H9 (cell line): ENCODE data around the gene EPHA2. TPM values are rescaled to one million over a fixed set of nuclear protein-coding genes. Genes with fewer than 3 reads are reported as not detected.

ENCODE experiments used
- DNase-seq: peaks from one replicate; pipeline ENCODE4 v3.0.0-alpha.2; 2017
- H2AFZ ChIP-seq: one replicate; pipeline ENCODE4 v1.6.1; 2013; ENCODE audit warnings: mild to moderate bottlenecking, low read length, control low read depth, moderate library complexity
- H2AK5ac ChIP-seq: 2 replicates; pipeline ENCODE4 v1.6.1; 2013; ENCODE audit warnings: low read length, control low read depth, mixed read lengths; ENCODE audit not compliant: insufficient read length
- H2BK120ac ChIP-seq: one replicate; pipeline ENCODE4 v1.6.1; 2013; ENCODE audit warnings: low read depth, mild to moderate bottlenecking, low read length, control low read depth, inconsistent platforms; ENCODE audit not compliant: poor library complexity, severe bottlenecking
- H2BK12ac ChIP-seq: 2 replicates; pipeline ENCODE4 v1.6.1; 2013; ENCODE audit warnings: low read length, control low read depth, mixed read lengths, low read depth; ENCODE audit not compliant: insufficient read length
- H2BK15ac ChIP-seq: 2 replicates; pipeline ENCODE4 v1.6.1; 2013; ENCODE audit warnings: low read depth, low read length, control low read depth
- H2BK20ac ChIP-seq: one replicate; pipeline ENCODE4 v1.6.1; 2013; ENCODE audit warnings: low read depth, mild to moderate bottlenecking, low read length, control low read depth, inconsistent platforms; ENCODE audit not compliant: poor library complexity, severe bottlenecking
- H2BK5ac ChIP-seq: 2 replicates; pipeline ENCODE4 v1.6.1; 2013; ENCODE audit warnings: low read length, control low read depth, mixed read lengths; ENCODE audit not compliant: insufficient read length
- H3K14ac ChIP-seq: 2 replicates; pipeline ENCODE4 v1.6.1; 2013; ENCODE audit warnings: low read length, control low read depth; ENCODE audit not compliant: insufficient read depth
- H3K18ac ChIP-seq: 2 replicates; pipeline ENCODE4 v1.6.1; 2013; ENCODE audit warnings: low read depth, mild to moderate bottlenecking, mixed read lengths, low read length, control low read depth; ENCODE audit not compliant: insufficient read length
- H3K23ac ChIP-seq: 2 replicates; pipeline ENCODE4 v1.6.1; 2013; ENCODE audit warnings: low read length, control low read depth, mixed read lengths, low read depth; ENCODE audit not compliant: insufficient read length
- H3K23me2 ChIP-seq: 2 replicates; pipeline ENCODE4 v1.6.1; 2013; ENCODE audit warnings: low read depth, mild to moderate bottlenecking, mixed read lengths, low read length, control low read depth; ENCODE audit not compliant: insufficient read length, poor library complexity, severe bottlenecking
- H3K27ac ChIP-seq: 2 replicates; pipeline ENCODE4 v1.5.1; 2013; ENCODE audit warnings: low read length, control low read depth, mixed read lengths, low read depth; ENCODE audit not compliant: insufficient read length
- H3K27me3 ChIP-seq: 2 replicates; pipeline ENCODE4 v1.6.1; 2013; ENCODE audit warnings: low read length, control low read depth, inconsistent platforms; ENCODE audit not compliant: insufficient read depth
- H3K4ac ChIP-seq: 2 replicates; pipeline ENCODE4 v1.6.1; 2013; ENCODE audit warnings: low read depth, mild to moderate bottlenecking, control low read depth, inconsistent platforms, low read length, moderate library complexity
- H3K4me1 ChIP-seq: 2 replicates; pipeline ENCODE4 v1.6.1; 2013; ENCODE audit warnings: low read length, control low read depth, inconsistent platforms; ENCODE audit not compliant: insufficient read depth
- H3K4me2 ChIP-seq: 2 replicates; pipeline ENCODE4 v1.6.1; 2013; ENCODE audit warnings: low read length, control low read depth, mixed read lengths; ENCODE audit not compliant: insufficient read length, insufficient read depth
- H3K56ac ChIP-seq: 2 replicates; pipeline ENCODE4 v1.6.1; 2013; ENCODE audit warnings: low read depth, mild to moderate bottlenecking, mixed read lengths, low read length, control low read depth; ENCODE audit not compliant: insufficient read length
- H3K79me1 ChIP-seq: 2 replicates; pipeline ENCODE4 v1.6.1; 2013; ENCODE audit warnings: low read depth, mild to moderate bottlenecking, moderate library complexity, low read length, control low read depth, inconsistent platforms; ENCODE audit not compliant: insufficient read depth, poor library complexity, severe bottlenecking
- H3K79me2 ChIP-seq: 2 replicates; pipeline ENCODE4 v1.6.1; 2013; ENCODE audit warnings: low read length, control low read depth, inconsistent platforms; ENCODE audit not compliant: insufficient read depth
- H3K9ac ChIP-seq: 2 replicates; pipeline ENCODE4 v1.6.1; 2013; ENCODE audit warnings: low read length, control low read depth, mixed read lengths; ENCODE audit not compliant: insufficient read length; ENCODE audit errors: extremely low read depth
- H3K9me3 ChIP-seq: one replicate; pipeline ENCODE4 v1.6.1; 2013; ENCODE audit warnings: low read depth, low read length, inconsistent platforms; ENCODE audit not compliant: control insufficient read depth
- H3T11ph ChIP-seq: one replicate; pipeline ENCODE4 v1.6.1; 2013; ENCODE audit warnings: mild to moderate bottlenecking, low read length, control low read depth, inconsistent platforms
- H4K20me1 ChIP-seq: one replicate; pipeline ENCODE4 v1.6.1; 2013; ENCODE audit not compliant: control insufficient read depth, insufficient read length, insufficient read depth
- H4K5ac ChIP-seq: 2 replicates; pipeline ENCODE4 v1.6.1; 2013; ENCODE audit warnings: low read depth, mild to moderate bottlenecking, mixed read lengths, low read length, control low read depth; ENCODE audit not compliant: insufficient read length
- H4K8ac ChIP-seq: replicated peaks from 2 replicates; pipeline ENCODE4 v1.6.1; 2013; ENCODE audit warnings: low read length, control low read depth, mixed read lengths, low read depth; ENCODE audit not compliant: insufficient read length
- H4K91ac ChIP-seq: 2 replicates; pipeline ENCODE4 v1.6.1; 2013; ENCODE audit warnings: low read depth, mild to moderate bottlenecking, moderate library complexity, mixed read lengths, low read length, control low read depth; ENCODE audit not compliant: insufficient read length
- H3K27ac Mint-ChIP-seq, 3 experiments: 2 replicates in 2 of 3; 3 replicates in 1 of 3; pipeline ENCODE4 v1.8.0; 2020 to 2021; ENCODE audit warnings: mixed read lengths in 3 of 3, mild to moderate bottlenecking in 1 of 3, moderate library complexity in 1 of 3
- H3K27me3 Mint-ChIP-seq: 2 replicates; pipeline ENCODE4 v1.8.0; 2021; ENCODE audit warnings: low read depth, mild to moderate bottlenecking, moderate library complexity, mixed read lengths
- H3K36me3 Mint-ChIP-seq, 3 experiments: 2 replicates in 2 of 3; 3 replicates in 1 of 3; pipeline ENCODE4 v1.8.0; 2020 to 2021; ENCODE audit warnings: low read depth in 3 of 3, mixed read lengths in 3 of 3; ENCODE audit not compliant: insufficient read depth in 1 of 3
- H3K4me1 Mint-ChIP-seq, 2 experiments: 2 replicates each; pipeline ENCODE4 v1.8.0; 2020; ENCODE audit warnings: mixed read lengths in 2 of 2
- H3K4me3 Mint-ChIP-seq, 2 experiments: 2 replicates in 1 of 2; 3 replicates in 1 of 2; pipeline ENCODE4 v1.8.0; 2020 to 2021; ENCODE audit warnings: mild to moderate bottlenecking in 2 of 2, mixed read lengths in 2 of 2, moderate library complexity in 1 of 2
- H3K9me3 Mint-ChIP-seq, 2 experiments: 2 replicates in 1 of 2; 3 replicates in 1 of 2; pipeline ENCODE4 v1.8.0; 2020; ENCODE audit warnings: mild to moderate bottlenecking in 2 of 2, mixed read lengths in 2 of 2, moderate library complexity in 1 of 2
- WGBS: extraction: QIAGEN DNeasy Blood & Tissue Kit; methylation state at CpG from one replicate; pipeline ENCODE4 v1.1.7; 2013; ENCODE audit warnings: missing lambda C conversion rate, low lambda C conversion rate, mixed read lengths; ENCODE audit not compliant: insufficient read length; ENCODE audit errors: extremely low coverage; 5-methylcytosine and 5-hydroxymethylcytosine counted together
- total RNA-seq: library from RNA; stranded (reverse); gene quantifications from 2 replicates; pipeline ENCODE4 v1.2.1, GENCODE V29; 2021
- TF ChIP-seq, protein P1 (sequence below): fragments of 200-600 bp; sonication (generic); conservative IDR thresholded peaks from 3 replicates; pipeline ENCODE4 v1.8.0; 2021; ENCODE audit warnings: antibody characterized with exemption, mild to moderate bottlenecking

Gene EPHA2
- total RNA-seq, 1 experiment from 2014 or later: 33.1 TPM

DNA sequence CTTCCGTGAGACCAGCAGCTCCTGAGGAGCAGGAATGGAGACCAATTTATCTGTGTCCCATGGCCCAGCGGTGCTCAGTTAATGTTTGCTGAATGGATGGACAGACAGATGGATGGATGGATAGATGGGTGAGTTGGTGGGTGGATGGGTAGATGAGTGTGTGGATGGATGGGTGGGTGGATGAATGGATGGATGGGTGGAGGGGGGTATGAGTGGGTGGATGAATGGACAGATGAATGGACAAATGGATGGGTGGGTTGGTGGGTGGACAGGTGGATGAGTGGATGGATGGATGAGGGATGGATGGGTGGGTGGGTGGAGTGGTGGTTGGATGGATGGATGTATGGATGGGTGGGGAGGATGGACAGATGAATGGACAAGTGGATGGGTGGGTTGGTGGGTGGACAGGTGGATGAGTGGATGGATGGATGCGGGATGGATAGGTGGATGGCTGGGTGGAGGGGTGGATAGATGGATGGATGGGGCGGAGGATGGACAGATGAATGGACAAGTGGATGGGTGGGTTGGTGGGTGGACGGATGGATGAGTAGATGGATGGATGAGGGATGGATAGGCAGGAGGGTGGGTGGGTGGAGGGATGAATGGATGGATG is 13.4 kb downstream of the EPHA2 start:
- Histone ChIP-seq H2AK5ac (no peak overlapping the region), H2BK120ac (no peak overlapping the region), H3K27me3 (no peaks in the 10 kb centered on the region), H2BK5ac (no peak overlapping the region), H4K91ac (no peak overlapping the region), H4K5ac (no peak overlapping the region), H3K56ac (no peak overlapping the region), H3K14ac (no peak overlapping the region), H4K20me1 (no peaks in the 10 kb centered on the region), H3K27ac (no peak overlapping the region), H2BK20ac (no peak overlapping the region), H3K23me2 (peaks cover 8% of the 10 kb centered on the region), H3K4me1 (peaks cover 13% of the 10 kb centered on the region), H2AFZ (no peak overlapping the region), H3K79me1 (peaks cover 15% of the 10 kb centered on the region), H3K9ac (no peak overlapping the region), H3K18ac (no peak overlapping the region), H3T11ph (no peak overlapping the region), H3K4ac (no peak overlapping the region), H3K9me3 (no peaks in the 10 kb centered on the region), H3K4me2 (no peak overlapping the region), H4K8ac (no peak overlapping the region), H2BK12ac (no peak overlapping the region), H3K23ac (no peak overlapping the region), H2BK15ac (no peak overlapping the region), H3K79me2 (peaks cover 15% of the 10 kb centered on the region; the same call in 1 of the 2 replicates)
- WGBS: no CpG with 5 or more reads among the region's 5 CpGs
- Mint-ChIP-seq H3K4me1 (peaks cover 59 to 62% of the 10 kb centered on the region in 2 experiments), H3K36me3 (peaks cover 18 to 68% (median 32%) of the 10 kb centered on the region in 3 experiments; a peak in 6 of 7 replicates), H3K9me3 (no peaks in the 10 kb centered on the region), H3K27ac (no peak overlapping the region), H3K27me3 (no peaks in the 10 kb centered on the region), H3K4me3 (peak overlapping the region in 1 of 2 experiments; percentile 19; a peak in 1 of 5 replicates)
- TF ChIP-seq, protein P1, sequence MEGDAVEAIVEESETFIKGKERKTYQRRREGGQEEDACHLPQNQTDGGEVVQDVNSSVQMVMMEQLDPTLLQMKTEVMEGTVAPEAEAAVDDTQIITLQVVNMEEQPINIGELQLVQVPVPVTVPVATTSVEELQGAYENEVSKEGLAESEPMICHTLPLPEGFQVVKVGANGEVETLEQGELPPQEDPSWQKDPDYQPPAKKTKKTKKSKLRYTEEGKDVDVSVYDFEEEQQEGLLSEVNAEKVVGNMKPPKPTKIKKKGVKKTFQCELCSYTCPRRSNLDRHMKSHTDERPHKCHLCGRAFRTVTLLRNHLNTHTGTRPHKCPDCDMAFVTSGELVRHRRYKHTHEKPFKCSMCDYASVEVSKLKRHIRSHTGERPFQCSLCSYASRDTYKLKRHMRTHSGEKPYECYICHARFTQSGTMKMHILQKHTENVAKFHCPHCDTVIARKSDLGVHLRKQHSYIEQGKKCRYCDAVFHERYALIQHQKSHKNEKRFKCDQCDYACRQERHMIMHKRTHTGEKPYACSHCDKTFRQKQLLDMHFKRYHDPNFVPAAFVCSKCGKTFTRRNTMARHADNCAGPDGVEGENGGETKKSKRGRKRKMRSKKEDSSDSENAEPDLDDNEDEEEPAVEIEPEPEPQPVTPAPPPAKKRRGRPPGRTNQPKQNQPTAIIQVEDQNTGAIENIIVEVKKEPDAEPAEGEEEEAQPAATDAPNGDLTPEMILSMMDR: no peak
- no peak for DNase-seq
